Nephron (organoid): ENCODE results near the gene CNTN6.

Experiments used
- H3K27ac Mint-ChIP-seq, 3 experiments: 2 replicates each; pipeline ENCODE4 v1.8.0; 2020; ENCODE audit warnings: mixed read lengths in 3 of 3, mild to moderate bottlenecking in 2 of 3, moderate library complexity in 1 of 3
- H3K27me3 Mint-ChIP-seq: 2 replicates; pipeline ENCODE4 v1.8.0; 2021; ENCODE audit warnings: low read depth, mild to moderate bottlenecking, moderate library complexity, mixed read lengths
- H3K36me3 Mint-ChIP-seq: 2 replicates; pipeline ENCODE4 v1.8.0; 2020; ENCODE audit warnings: low read depth, mixed read lengths
- H3K4me1 Mint-ChIP-seq: 2 replicates; pipeline ENCODE4 v1.8.0; 2020; ENCODE audit warnings: mixed read lengths
- H3K4me3 Mint-ChIP-seq, 3 experiments: 2 replicates each; pipeline ENCODE4 v1.8.0; 2020; ENCODE audit warnings: mild to moderate bottlenecking in 3 of 3, mixed read lengths in 3 of 3, moderate library complexity in 2 of 3
- H3K9me3 Mint-ChIP-seq: 2 replicates; pipeline ENCODE4 v1.8.0; 2020; ENCODE audit warnings: mixed read lengths
- TF ChIP-seq, protein P1 (sequence below), 3 experiments: fragments of 200-600 bp; sonication (generic); IDR thresholded peaks; one replicate each; pipeline ENCODE4 v1.5.0; 2021; ENCODE audit warnings: antibody characterized with exemption in 3 of 3; ENCODE audit not compliant: unreplicated experiment in 3 of 3

CNTN6 gene

GRCh38 chr3:1326546-1326945, 233.7 kb downstream of the CNTN6 start:
- Mint-ChIP-seq H3K27ac (no peak overlapping the region), H3K9me3 (no peaks in the 10 kb centered on the region), H3K4me3 (no peak overlapping the region), H3K27me3 (no peaks in the 10 kb centered on the region), H3K4me1 (no peaks in the 10 kb centered on the region), H3K36me3 (no peaks in the 10 kb centered on the region)
- TF ChIP-seq, protein P1, sequence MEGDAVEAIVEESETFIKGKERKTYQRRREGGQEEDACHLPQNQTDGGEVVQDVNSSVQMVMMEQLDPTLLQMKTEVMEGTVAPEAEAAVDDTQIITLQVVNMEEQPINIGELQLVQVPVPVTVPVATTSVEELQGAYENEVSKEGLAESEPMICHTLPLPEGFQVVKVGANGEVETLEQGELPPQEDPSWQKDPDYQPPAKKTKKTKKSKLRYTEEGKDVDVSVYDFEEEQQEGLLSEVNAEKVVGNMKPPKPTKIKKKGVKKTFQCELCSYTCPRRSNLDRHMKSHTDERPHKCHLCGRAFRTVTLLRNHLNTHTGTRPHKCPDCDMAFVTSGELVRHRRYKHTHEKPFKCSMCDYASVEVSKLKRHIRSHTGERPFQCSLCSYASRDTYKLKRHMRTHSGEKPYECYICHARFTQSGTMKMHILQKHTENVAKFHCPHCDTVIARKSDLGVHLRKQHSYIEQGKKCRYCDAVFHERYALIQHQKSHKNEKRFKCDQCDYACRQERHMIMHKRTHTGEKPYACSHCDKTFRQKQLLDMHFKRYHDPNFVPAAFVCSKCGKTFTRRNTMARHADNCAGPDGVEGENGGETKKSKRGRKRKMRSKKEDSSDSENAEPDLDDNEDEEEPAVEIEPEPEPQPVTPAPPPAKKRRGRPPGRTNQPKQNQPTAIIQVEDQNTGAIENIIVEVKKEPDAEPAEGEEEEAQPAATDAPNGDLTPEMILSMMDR (IDR thresholded peaks at IDR 0.05; ENCODE audit: unreplicated experiment in 3 of 3) = no peak

DNA sequence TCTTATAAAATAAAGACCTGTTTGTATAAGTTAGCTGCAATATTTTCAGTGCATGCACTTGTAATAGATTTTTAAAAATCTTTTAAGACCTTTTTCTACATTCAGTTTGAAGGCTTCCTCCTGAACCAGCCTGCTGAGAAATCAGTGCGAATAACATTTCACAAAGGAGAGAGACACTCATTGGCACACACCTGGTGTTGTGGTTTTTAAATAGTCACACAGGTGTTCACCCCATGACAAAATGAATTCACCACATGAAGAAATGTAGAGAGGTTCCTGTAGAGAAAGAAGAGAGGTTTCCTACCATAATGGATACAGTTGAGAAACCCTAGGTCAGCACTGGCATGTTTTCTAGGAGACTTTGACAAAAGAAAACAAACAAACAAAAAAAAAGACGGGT, 237.3 kb downstream of the CNTN6 start:
- H3K27ac Mint-ChIP-seq = no peak overlapping the region
- no peaks in the 10 kb centered on the region for H3K27me3 Mint-ChIP-seq
- no peaks in the 10 kb centered on the region for H3K4me1 Mint-ChIP-seq
- no peak overlapping the region for H3K4me3 Mint-ChIP-seq
- no peaks in the 10 kb centered on the region for H3K9me3 Mint-ChIP-seq
- TF ChIP-seq, protein P1 (IDR thresholded peaks at IDR 0.05; ENCODE audit: unreplicated experiment in 3 of 3) = no peak
- H3K36me3 Mint-ChIP-seq = no peaks in the 10 kb centered on the region

DNA sequence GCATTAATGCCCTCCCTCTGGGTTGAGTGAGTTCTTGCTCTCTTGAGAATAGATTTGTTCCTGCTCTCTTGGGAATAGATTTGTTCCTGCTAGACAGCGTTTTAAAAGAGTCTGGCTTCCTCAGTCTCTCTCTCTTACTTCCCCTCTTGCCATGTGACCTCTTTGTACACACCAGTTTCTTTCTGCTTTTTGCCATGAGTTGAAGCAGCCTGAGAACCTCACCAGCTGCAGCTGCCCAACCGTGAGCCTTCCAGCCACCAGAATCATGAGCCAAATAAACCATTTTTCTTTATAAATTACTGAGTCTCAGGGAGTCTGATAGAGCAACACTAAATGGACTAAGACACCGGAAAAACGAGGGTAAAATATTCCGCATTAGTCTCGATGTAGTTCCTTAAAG, 253.6 kb downstream of the CNTN6 start:
- no peak overlapping the region for H3K4me3 Mint-ChIP-seq
- no peaks in the 10 kb centered on the region for H3K36me3 Mint-ChIP-seq
- H3K9me3 Mint-ChIP-seq = no peaks in the 10 kb centered on the region
- no peaks in the 10 kb centered on the region for H3K27me3 Mint-ChIP-seq
- TF ChIP-seq, protein P1 (IDR thresholded peaks at IDR 0.05; ENCODE audit: unreplicated experiment in 3 of 3) = no peak
- no peaks in the 10 kb centered on the region for H3K4me1 Mint-ChIP-seq
- no peak overlapping the region for H3K27ac Mint-ChIP-seq

GRCh38 chr3:1348547-1348946, 255.7 kb downstream of the CNTN6 start:
- Mint-ChIP-seq H3K36me3 (no peaks in the 10 kb centered on the region), H3K4me1 (no peaks in the 10 kb centered on the region), H3K27me3 (no peaks in the 10 kb centered on the region), H3K9me3 (no peaks in the 10 kb centered on the region), H3K4me3 (no peak overlapping the region), H3K27ac (no peak overlapping the region)
- TF ChIP-seq, protein P1 (IDR thresholded peaks at IDR 0.05; ENCODE audit: unreplicated experiment in 3 of 3) = no peak

- Mint-ChIP-seq H3K27ac (no peak overlapping the region), H3K27me3 (no peaks in the 10 kb centered on the region), H3K36me3 (no peaks in the 10 kb centered on the region), H3K4me1 (no peaks in the 10 kb centered on the region), H3K4me3 (no peak overlapping the region), H3K9me3 (no peaks in the 10 kb centered on the region)
- TF ChIP-seq, protein P1 (IDR thresholded peaks at IDR 0.05; ENCODE audit: unreplicated experiment in 3 of 3) = no peak
These were observed 258.1 kb downstream of the CNTN6 start for GRCh38 chr3:1350885-1351284.

- Mint-ChIP-seq H3K27me3 (no peaks in the 10 kb centered on the region), H3K9me3 (no peaks in the 10 kb centered on the region), H3K36me3 (no peaks in the 10 kb centered on the region), H3K27ac (no peak overlapping the region), H3K4me3 (no peak overlapping the region), H3K4me1 (no peaks in the 10 kb centered on the region)
- TF ChIP-seq, protein P1 (IDR thresholded peaks at IDR 0.05; ENCODE audit: unreplicated experiment in 3 of 3) = no peak
These were observed 262.9 kb downstream of the CNTN6 start for GRCh38 chr3:1355691-1356090.
